HG03159 (cell line): ENCODE measurements around the gene RUSC2.
"Not testable (repeated sequence)": the region's sequence is repeated elsewhere in the genome, so short reads cannot be mapped to it uniquely, and the experiment has no call there.

ENCODE experiments used
- ATAC-seq: cut with Tn5 transposase; IDR thresholded peaks from one replicate; pipeline ENCODE4 v1.9.1; 2021; ENCODE audit warnings: mild to moderate bottlenecking, moderate library complexity; ENCODE audit not compliant: unreplicated experiment

The RUSC2 gene

GRCh38 chr9:35519692-35520363 lies 29.9 kb downstream of the RUSC2 start:
- no peak for ATAC-seq

- ATAC-seq, result no peak
Measured at GRCh38 chr9:35520364-35520710, 30.4 kb downstream of the RUSC2 start.

- ATAC-seq, result no peak
Measured at GRCh38 chr9:35521708-35522107, 31.8 kb downstream of the RUSC2 start.

GRCh38 chr9:35522187-35522586 lies 32.3 kb downstream of the RUSC2 start:
- no peak for ATAC-seq

- ATAC-seq, result no peak
Measured at GRCh38 chr9:35522700-35523099, 32.8 kb downstream of the RUSC2 start.

- ATAC-seq, result not testable (repeated sequence)
Measured at GRCh38 chr9:35523556-35523955, 33.6 kb downstream of the RUSC2 start.

GRCh38 chr9:35526087-35526801 lies 36.3 kb downstream of the RUSC2 start:
- no peak for ATAC-seq

- ATAC-seq, result no peak
Measured at GRCh38 chr9:35529161-35529823, 39.4 kb downstream of the RUSC2 start.

- ATAC-seq, result no peak
Measured at GRCh38 chr9:35533398-35533797, 43.5 kb downstream of the RUSC2 start.

- not testable (repeated sequence) for ATAC-seq
Measured at GRCh38 chr9:35534921-35535320, 45.0 kb downstream of the RUSC2 start.

- no peak for ATAC-seq
Measured at GRCh38 chr9:35537913-35538312, 48.0 kb downstream of the RUSC2 start.

- ATAC-seq, result no peak
Measured at GRCh38 chr9:35538361-35539234, 48.7 kb downstream of the RUSC2 start.
